Ascending aorta (tissue), 2 donors: ENCODE results near the gene SIK1. TPM values are rescaled to one million over a fixed set of nuclear protein-coding genes. Genes with fewer than 3 reads are reported as not detected.
"Not testable (repeated sequence)": the region's sequence is repeated elsewhere in the genome, so short reads cannot be mapped to it uniquely, and the experiment has no call there.

Experiments used
- DNase-seq, 2 donors: peaks; one replicate each; pipeline ENCODE4 v3.0.0-alpha.2; 2019; ENCODE audit warnings: low spot score in 2 of 2
- H3K27ac ChIP-seq, 2 donors: fragments of 200-600 bp; sonication (generic); one replicate each; pipeline ENCODE4 v1.5.1; 2016 to 2017; ENCODE audit warnings: mild to moderate bottlenecking in 1 of 2
- H3K27me3 ChIP-seq: fragments of 200-600 bp; sonication (generic); one replicate; pipeline ENCODE4 v1.5.1; 2017
- H3K36me3 ChIP-seq, 2 donors: fragments of 200-600 bp; sonication (generic); one replicate each; pipeline ENCODE4 v1.5.1; 2016
- H3K4me1 ChIP-seq, 2 donors: fragments of 200-600 bp; sonication (generic); one replicate each; pipeline ENCODE4 v1.5.1; 2016 to 2017; ENCODE audit warnings: mild to moderate bottlenecking in 1 of 2
- H3K4me3 ChIP-seq, 2 donors: fragments of 200-600 bp; sonication (generic); one replicate each; pipeline ENCODE4 v1.5.1; 2016 to 2017; ENCODE audit warnings: mild to moderate bottlenecking in 1 of 2
- H3K9me3 ChIP-seq, 2 donors: fragments of 200-600 bp; sonication (generic); one replicate each; pipeline ENCODE4 v1.5.1; 2016
- intact Hi-C: fragments of 100-400 bp; cut with DNase I; formaldehyde crosslinking; loops from one replicate; pipeline ENCODE4 v1.15.1; 2023
- total RNA-seq: library from RNA; depleted of rRNA; stranded (reverse); fragments of >200 nt; gene quantifications from one replicate; pipeline ENCODE4 v1.1.0, GENCODE V29; 2016
- TF ChIP-seq, protein P1 (sequence below), 3 experiments: fragments of 200-600 bp in 2 of 3; fragments of 450-650 bp in 1 of 3; sonication (generic) in 2 of 3; IDR thresholded peaks; one replicate each; pipeline ENCODE4 v1.5.1; 2016 to 2019; ENCODE audit warnings: antibody characterized with exemption in 3 of 3, mild to moderate bottlenecking in 1 of 3, moderate library complexity in 1 of 3

SIK1 gene
- total RNA-seq, 1 donor from 2014 or later: 1.4 TPM

DNA sequence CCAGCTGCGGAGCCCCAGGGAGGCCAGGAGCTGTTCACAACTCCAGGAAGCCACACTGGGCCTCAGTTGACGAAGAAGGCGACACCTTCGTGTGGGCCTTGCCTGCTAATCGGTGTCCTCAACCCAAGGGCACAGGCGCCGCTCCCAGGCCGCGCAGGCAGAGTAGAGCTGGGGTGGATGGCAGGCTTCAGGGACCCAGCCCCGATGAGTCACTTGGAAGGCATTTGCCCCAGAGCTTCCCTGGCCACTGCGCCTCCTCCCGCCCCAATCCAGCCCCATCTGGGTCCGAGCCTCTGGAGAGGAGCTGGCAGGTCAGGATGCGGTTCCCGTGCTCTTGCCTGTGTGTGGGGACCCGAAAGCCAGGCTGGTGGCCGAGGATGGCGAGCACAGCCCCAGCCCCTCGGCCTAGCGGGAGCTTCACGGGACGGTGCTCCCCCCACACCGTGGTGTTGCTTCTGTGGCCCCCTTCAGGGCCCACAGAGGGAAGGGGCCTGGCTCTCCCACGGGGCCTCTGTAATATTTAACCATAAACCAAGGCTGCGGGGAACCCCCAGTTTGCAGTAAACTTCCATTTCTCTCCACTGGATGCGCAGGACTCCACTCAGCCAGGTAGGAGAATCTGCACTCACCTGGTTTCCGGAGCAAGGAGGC is 30.0 kb downstream of the SIK1 start:
- intact Hi-C loops, DNase-seq, H3K27me3 ChIP-seq, H3K9me3 ChIP-seq, H3K27ac ChIP-seq, H3K4me3 ChIP-seq, H3K4me1 ChIP-seq, H3K36me3 ChIP-seq: not testable (repeated sequence)

GRCh38 chr21:43383351-43383750 is 43.6 kb downstream of the SIK1 start:
- DNase-seq, H3K4me3 ChIP-seq, H3K9me3 ChIP-seq, H3K4me1 ChIP-seq, H3K27ac ChIP-seq, intact Hi-C loops, H3K36me3 ChIP-seq, H3K27me3 ChIP-seq: not testable (repeated sequence)

DNA sequence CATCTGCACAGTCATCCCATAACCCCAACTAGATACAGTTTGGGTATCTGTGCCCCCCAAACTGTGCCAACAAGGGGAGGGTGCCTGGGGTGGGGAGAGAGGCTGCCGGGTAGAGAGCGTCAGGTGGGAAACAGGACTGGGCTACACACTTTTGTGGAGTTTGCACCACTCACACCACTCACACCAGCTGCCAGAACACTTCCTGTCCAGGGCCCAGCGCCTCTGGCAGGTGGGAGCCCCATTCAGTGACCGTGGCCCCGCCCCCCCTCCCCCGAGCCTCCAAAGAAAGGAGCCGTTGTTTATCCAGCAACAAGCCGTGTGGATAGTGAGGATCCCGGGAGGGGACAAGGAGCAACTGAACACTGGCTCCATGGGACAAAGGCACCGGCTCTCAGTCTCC is 44.0 kb downstream of the SIK1 start:
- H3K27ac ChIP-seq, intact Hi-C loops, H3K4me3 ChIP-seq, H3K36me3 ChIP-seq, H3K4me1 ChIP-seq, H3K9me3 ChIP-seq, H3K27me3 ChIP-seq, DNase-seq: not testable (repeated sequence)

- H3K27ac ChIP-seq, H3K36me3 ChIP-seq, H3K4me3 ChIP-seq, DNase-seq, H3K4me1 ChIP-seq, intact Hi-C loops, H3K27me3 ChIP-seq, H3K9me3 ChIP-seq: not testable (repeated sequence)
Observed at GRCh38 chr21:43380852-43381533, 45.9 kb downstream of the SIK1 start.

DNA sequence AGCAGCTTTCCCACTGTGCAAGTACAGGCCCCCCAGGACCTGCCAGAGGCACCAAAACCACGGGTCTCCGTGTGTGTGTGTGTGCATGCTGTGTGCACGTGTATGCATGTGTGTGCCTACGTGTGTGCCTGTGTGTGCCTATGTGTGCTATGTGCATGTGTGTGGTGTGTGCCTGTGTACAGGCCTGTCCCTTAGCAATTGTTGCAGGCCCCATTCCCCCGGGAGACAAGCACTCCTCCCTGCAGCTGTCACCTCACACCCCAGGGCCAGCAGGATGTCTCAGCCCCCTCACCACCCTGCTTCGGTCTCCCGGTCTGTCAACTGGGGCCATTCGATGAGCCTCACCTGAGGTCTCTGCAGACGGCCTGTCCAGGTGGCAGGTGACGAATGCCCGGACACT is 46.6 kb downstream of the SIK1 start:
- H3K36me3 ChIP-seq, H3K4me1 ChIP-seq, H3K27me3 ChIP-seq, H3K27ac ChIP-seq, DNase-seq, H3K9me3 ChIP-seq, H3K4me3 ChIP-seq, intact Hi-C loops: not testable (repeated sequence)

DNA sequence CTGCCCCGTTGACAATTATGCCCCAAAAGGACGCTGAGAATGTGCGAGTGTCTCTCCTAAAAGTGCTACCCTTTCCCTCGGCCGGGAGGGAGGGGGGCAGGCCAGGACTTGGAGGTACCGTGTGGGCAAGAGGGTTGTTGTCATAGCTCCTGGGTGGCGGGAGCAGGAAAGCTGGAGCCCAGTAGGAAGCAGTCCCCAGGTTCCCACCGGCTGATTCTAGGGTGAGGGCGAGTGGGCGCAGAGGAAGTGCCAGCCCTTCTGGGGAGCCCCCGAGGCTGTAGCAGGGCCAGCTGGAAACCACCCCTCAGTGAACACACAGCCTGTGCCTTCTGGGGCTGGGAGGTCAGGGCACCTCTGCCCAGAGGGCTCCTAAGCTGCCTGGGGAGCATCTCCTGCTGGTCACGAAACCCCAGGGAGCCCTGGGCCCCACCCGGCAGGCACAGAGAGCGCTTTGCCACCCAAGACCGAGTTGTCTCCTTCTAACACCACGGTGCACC is 47.3 kb downstream of the SIK1 start:
- H3K27me3 ChIP-seq, H3K9me3 ChIP-seq, DNase-seq, intact Hi-C loops, H3K4me1 ChIP-seq, H3K27ac ChIP-seq, H3K36me3 ChIP-seq, H3K4me3 ChIP-seq: not testable (repeated sequence)

- Histone ChIP-seq H3K4me3 (no peak overlapping the region), H3K9me3 (no peaks in the 10 kb centered on the region), H3K4me1 (no peaks in the 10 kb centered on the region), H3K27ac (no peak overlapping the region), H3K36me3 (no peaks in the 10 kb centered on the region), H3K27me3 (no peaks in the 10 kb centered on the region)
- TF ChIP-seq, protein P1, sequence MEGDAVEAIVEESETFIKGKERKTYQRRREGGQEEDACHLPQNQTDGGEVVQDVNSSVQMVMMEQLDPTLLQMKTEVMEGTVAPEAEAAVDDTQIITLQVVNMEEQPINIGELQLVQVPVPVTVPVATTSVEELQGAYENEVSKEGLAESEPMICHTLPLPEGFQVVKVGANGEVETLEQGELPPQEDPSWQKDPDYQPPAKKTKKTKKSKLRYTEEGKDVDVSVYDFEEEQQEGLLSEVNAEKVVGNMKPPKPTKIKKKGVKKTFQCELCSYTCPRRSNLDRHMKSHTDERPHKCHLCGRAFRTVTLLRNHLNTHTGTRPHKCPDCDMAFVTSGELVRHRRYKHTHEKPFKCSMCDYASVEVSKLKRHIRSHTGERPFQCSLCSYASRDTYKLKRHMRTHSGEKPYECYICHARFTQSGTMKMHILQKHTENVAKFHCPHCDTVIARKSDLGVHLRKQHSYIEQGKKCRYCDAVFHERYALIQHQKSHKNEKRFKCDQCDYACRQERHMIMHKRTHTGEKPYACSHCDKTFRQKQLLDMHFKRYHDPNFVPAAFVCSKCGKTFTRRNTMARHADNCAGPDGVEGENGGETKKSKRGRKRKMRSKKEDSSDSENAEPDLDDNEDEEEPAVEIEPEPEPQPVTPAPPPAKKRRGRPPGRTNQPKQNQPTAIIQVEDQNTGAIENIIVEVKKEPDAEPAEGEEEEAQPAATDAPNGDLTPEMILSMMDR (IDR thresholded peaks at IDR 0.05): no peak
- intact Hi-C loops: no loop called here
- no peak for DNase-seq
Observed at GRCh38 chr21:43376478-43376882, 50.5 kb downstream of the SIK1 start.

GRCh38 chr21:43375837-43376477 is 51.0 kb downstream of the SIK1 start:
- Histone ChIP-seq H3K4me1 (no peaks in the 10 kb centered on the region), H3K4me3 (no peak overlapping the region), H3K27ac (no peak overlapping the region), H3K36me3 (no peaks in the 10 kb centered on the region), H3K9me3 (no peaks in the 10 kb centered on the region), H3K27me3 (no peaks in the 10 kb centered on the region)
- intact Hi-C loops: no loop called here
- no peak for DNase-seq
- TF ChIP-seq, protein P1 (IDR thresholded peaks at IDR 0.05): no peak
